Suprapubic skin (tissue), 3 donors: Measurements from ENCODE around the gene PTPRN2.

ENCODE experiments used
- CTCF ChIP-seq, 2 donors: fragments of 200-600 bp in 1 of 2; fragments of 450-650 bp in 1 of 2; sonication (generic) in 1 of 2; IDR thresholded peaks; one replicate each; pipeline ENCODE4 v1.5.1; 2016 to 2019; ENCODE audit warnings: antibody characterized with exemption in 2 of 2, mild to moderate bottlenecking in 1 of 2, moderate library complexity in 1 of 2
- POLR2A ChIP-seq, 2 donors: fragments of 450-650 bp; IDR thresholded peaks; one replicate each; pipeline ENCODE4 v1.6.1; 2017; ENCODE audit warnings: antibody characterized with exemption in 2 of 2, mild to moderate bottlenecking in 2 of 2, moderate library complexity in 2 of 2

- TF ChIP-seq CTCF (IDR thresholded peaks at IDR 0.05) (no peak), POLR2A (IDR thresholded peaks at IDR 0.05) (no peak)
Measured at GRCh38 chr7:158270106-158270775, 317.4 kb downstream of the PTPRN2 start.
